HG03039 (cell line): ENCODE measurements around the gene CYP2F1.
"Not testable (repeated sequence)": the region's sequence is repeated elsewhere in the genome, so short reads cannot be mapped to it uniquely, and the experiment has no call there.

Experiments used
- ATAC-seq: cut with Tn5 transposase; IDR thresholded peaks from one replicate; pipeline ENCODE4 v1.9.1; 2021; ENCODE audit warnings: mild to moderate bottlenecking, moderate library complexity; ENCODE audit not compliant: unreplicated experiment

Gene CYP2F1

DNA sequence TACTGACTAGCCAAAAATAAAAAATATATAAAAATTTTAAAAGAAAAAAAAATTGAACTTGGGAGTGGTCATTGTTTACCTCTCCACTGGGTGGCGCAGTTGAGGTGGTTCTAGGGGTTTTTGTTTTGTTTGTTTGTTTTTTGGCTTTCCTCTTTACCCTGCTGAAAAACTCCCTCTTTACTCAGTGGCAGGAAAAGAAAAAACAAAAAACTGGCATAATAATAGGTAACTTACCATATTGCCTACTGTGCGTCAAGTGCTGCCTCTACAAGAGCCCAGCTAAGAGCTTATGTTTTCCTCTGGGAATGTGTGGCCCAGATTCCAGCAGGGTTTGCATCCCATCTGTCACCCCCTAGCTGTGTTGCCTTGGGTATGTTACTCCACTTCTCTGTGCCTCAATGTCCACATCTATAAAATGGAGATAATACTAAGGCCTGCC, 12.6 kb downstream of the CYP2F1 start:
- ATAC-seq = not testable (repeated sequence)

- not testable (repeated sequence) for ATAC-seq
Observed at GRCh38 chr19:41127362-41127761, 13.1 kb downstream of the CYP2F1 start.

- not testable (repeated sequence) for ATAC-seq
Observed at GRCh38 chr19:41127801-41128300, 13.6 kb downstream of the CYP2F1 start.

GRCh38 chr19:41128692-41129091, 14.5 kb downstream of the CYP2F1 start:
- no peak for ATAC-seq

DNA sequence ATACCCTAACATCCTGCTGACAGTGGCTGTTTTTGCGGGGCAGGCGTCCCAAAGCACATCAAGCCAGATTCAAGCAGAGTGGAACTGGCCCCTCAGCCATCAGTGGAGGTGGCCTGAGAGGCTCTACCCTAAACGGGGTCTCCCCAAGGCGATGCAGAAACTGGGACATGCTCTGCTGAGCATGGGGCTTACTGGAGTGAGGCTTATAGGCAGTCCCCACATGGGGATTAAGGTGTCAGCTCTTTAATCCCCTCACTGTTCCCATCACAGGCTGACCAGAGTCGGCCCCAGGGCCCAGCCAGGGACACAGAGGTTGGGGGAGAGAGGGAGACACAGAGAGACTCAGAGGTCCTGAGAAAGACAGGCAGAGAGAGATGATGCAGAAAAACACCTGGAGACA, 17.0 kb downstream of the CYP2F1 start:
- ATAC-seq = no peak

DNA sequence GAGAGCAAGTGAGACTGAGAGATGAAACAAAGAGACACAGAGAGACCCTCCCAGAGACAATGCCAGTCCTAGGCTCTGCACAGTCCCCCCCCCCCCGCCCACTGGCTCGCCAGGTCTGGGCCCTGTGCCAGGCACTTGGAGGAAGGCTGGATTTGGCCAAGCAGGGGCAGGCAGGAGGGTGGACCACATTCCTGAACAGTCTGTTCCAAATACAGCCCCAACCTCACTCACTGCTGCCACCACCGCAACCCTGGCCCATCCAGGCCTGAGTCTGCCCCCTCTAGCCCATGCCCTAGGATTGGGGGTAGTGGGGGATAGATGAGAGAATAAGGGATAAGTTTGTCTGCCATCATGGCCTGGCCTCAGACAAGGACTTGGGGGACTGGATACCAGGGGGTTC, 19.0 kb downstream of the CYP2F1 start:
- no peak for ATAC-seq

- no peak for ATAC-seq
Observed at GRCh38 chr19:41134616-41135015, 20.4 kb downstream of the CYP2F1 start.

GRCh38 chr19:41135390-41136384, 21.5 kb downstream of the CYP2F1 start:
- not testable (repeated sequence) for ATAC-seq

GRCh38 chr19:41136636-41137455, 22.6 kb downstream of the CYP2F1 start:
- ATAC-seq = no peak

DNA sequence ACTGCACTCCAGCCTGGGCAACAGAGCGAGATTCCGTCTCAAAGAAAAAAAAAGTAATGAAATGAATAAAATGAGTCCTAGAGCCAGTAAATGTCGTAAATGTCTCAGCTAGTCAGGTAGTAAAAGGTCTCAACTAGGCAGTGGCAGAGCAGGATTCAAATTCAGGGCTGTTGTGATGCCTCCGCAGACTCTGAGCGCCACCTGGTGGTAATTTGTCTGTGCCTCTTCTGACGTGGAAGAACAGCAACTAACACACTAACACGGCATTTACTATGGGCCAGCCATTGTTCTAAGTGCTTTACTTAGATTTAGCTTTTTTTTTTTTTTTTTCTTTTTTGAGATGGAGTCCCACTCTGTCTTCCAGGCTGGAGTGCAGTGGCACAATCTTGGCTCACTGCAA, 30.2 kb downstream of the CYP2F1 start:
- no peak for ATAC-seq

DNA sequence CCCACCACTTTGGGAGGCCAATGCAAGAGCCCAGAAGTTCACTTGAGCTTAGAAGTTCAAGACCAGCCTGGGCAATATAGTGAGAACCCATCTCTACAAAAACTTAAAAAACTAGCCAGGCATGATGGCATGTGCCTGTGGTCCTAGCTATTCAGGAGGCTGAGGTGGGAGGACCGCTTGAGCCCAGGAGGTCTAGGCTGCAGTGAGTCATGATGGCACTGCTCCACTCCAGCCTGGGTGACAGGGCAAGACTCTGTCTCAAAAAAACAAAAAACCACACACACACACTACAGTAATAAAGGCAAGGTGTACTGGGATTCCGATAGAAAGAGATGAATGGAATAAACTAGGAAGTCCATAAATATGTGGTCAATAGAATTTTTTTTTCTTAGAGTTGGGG, 35.6 kb downstream of the CYP2F1 start:
- no peak for ATAC-seq

GRCh38 chr19:41150986-41151385, 36.8 kb downstream of the CYP2F1 start:
- ATAC-seq = not testable (repeated sequence)

GRCh38 chr19:41154060-41154459, 39.8 kb downstream of the CYP2F1 start:
- no peak for ATAC-seq

- no peak for ATAC-seq
Observed at GRCh38 chr19:41156207-41156606, 42.0 kb downstream of the CYP2F1 start.

DNA sequence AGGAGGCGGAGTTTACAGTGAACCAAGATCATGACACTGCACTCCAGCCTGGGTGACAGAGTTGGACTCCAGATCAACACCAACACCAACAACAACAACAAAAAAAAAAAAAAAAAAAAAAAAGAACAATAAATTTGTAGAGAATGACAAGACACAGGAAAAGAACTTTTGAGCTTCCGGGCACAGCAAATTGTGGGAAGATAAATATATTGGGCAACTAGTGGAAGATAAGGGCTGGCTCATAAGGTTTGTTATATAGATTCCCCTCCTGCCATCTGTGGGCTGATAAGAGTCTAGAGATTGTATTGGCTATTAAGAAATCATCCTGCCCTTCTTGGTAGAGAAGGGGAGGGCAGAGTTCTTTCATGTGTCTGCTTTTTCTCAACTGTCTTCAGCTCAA, 45.6 kb downstream of the CYP2F1 start:
- no peak for ATAC-seq

- ATAC-seq = no peak
Observed at GRCh38 chr19:41161903-41162302, 47.7 kb downstream of the CYP2F1 start.

GRCh38 chr19:41166944-41167804, 52.9 kb downstream of the CYP2F1 start:
- no peak for ATAC-seq

DNA sequence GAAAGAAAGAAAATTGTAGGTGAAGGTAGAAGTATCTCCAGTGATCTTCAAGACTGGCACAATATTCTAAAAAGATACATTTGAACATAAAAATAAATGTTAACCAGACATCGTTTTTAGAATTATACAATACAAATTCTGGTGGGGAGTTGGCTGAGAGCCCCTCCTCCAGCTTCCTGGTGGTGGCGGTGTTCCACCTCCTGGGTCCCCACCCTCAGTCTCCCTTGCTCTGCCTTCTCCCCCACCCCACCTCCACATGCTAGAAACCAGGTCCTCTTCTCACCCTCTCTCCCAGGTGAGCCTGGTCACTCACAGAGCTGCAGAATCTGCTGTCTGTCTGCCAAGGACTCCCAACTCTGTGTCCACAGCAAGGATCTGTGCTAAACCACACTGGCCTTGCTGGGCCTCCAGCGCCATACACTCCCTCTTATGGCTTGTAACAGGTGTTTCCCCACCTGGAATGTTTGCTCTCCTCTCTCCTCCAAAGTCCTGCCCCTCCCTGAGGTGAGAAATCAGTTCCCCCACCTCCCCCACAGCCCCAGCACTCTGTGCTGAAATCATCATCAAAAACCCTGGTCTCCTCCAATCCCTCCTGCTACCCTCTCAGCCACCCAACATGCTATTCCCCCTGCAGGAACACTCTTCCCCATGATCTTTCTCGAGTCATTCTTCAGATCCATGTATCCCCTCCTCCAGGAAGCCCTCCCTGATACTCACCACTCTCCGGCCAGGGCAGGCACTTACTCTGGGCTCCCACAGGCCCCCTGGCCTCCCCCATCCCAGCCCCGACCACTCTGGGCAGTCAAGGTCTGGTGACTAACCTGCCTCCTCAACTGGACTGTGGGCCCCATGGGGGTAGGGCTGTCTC, 58.3 kb downstream of the CYP2F1 start:
- no peak for ATAC-seq

DNA sequence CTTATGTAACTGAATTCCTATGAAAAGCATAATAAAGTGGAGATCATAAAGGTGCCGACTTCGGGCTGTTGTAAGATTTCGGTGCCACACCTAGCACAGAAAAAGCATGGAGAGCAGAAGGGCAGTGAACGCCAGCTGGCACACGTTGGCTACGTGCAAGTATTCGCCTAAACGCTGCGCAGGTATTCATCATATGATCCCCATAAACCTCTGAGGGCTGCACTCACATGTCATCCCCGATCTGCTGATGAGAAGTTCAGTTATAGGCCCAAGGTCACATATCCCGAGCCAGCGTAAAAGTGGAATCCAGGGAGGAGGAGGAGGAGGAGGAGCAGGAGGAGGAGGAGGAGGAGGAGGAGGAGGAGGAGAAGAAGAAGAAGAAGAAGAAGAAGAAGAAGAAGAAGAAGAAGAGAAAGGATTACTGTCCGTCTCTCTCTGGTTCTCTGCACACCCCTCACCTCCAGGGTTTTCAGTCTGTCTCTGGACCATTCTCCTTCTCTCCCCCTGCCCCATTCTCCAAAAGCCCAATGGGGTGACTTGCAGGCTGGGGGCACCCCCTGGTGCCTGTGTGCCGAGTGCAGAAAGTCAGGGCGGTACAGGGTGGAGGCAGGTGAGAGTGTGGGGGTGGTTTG, 60.2 kb downstream of the CYP2F1 start:
- ATAC-seq = no peak
